LNCAP (cell line): ENCODE measurements around the gene ZBTB24.

Experiments used
- CTCF ChIP-seq: fragments of 450-650 bp; IDR thresholded peaks from 2 replicates; pipeline ENCODE4 v1.5.1; 2017; ENCODE audit warnings: mild to moderate bottlenecking

ZBTB24 gene

GRCh38 chr6:109447087-109447486, 35.9 kb downstream of the ZBTB24 start:
- no peak for TF ChIP-seq CTCF

GRCh38 chr6:109446541-109446940, 36.5 kb downstream of the ZBTB24 start:
- no peak for TF ChIP-seq CTCF

GRCh38 chr6:109446072-109446471, 36.9 kb downstream of the ZBTB24 start:
- no peak for TF ChIP-seq CTCF

- TF ChIP-seq CTCF = no peak
These were observed 37.6 kb downstream of the ZBTB24 start for GRCh38 chr6:109445382-109445781.

GRCh38 chr6:109443425-109443950, 39.5 kb downstream of the ZBTB24 start:
- TF ChIP-seq CTCF = no peak

GRCh38 chr6:109442393-109442924, 40.6 kb downstream of the ZBTB24 start:
- TF ChIP-seq CTCF = no peak

- TF ChIP-seq CTCF = peak; percentile 41
These were observed 41.8 kb downstream of the ZBTB24 start for GRCh38 chr6:109441069-109441816.
